Panc1 (cell line): Measurements from ENCODE around the gene SEC61B. TPM values are rescaled to one million over a fixed set of nuclear protein-coding genes. Genes with fewer than 3 reads are reported as not detected.

Experiments used
- ATAC-seq: fragments of 200-7000 bp; cut with Tn5 transposase; 2 replicates; pipeline ENCODE4 v1.9.1; 2020; ENCODE audit warnings: mild to moderate bottlenecking, moderate library complexity
- BruUV-seq: library from RNA; stranded (reverse); fragments of 400-500 nt; replicated peaks from 2 replicates; lab custom pipeline; 2021; lab: Mats Ljungman, UMichigan
- CTCF ChIA-PET: fragments of 300-600 bp; sonication (Branson Sonifier 250); formaldehyde crosslinking; loops from one replicate; lab custom pipeline; 2022; ENCODE audit warnings: antibody characterized with exemption; lab: Charles Lee
- POLR2A ChIA-PET: fragments of 300-600 bp; sonication (Branson Sonifier 250); formaldehyde crosslinking; loops from one replicate; lab custom pipeline; 2022; ENCODE audit warnings: antibody characterized with exemption; lab: Charles Lee
- DNase-seq: peaks from one replicate; pipeline ENCODE4 v3.0.0-alpha.2; 2010; ENCODE audit warnings: low read depth, low spot score
- H3K27ac ChIP-seq: 2 replicates; pipeline ENCODE4 v1.5.1; 2011; ENCODE audit warnings: mild to moderate bottlenecking, low read length, inconsistent platforms
- H3K27me3 ChIP-seq: fragments of 200-500 bp; sonication (Bioruptor generic); 2 replicates; pipeline ENCODE4 v1.6.0; 2014; ENCODE audit warnings: low read length, inconsistent platforms; ENCODE audit not compliant: control insufficient read depth, insufficient read depth
- H3K36me3 ChIP-seq: fragments of 200-500 bp; sonication (Bioruptor generic); 2 replicates; pipeline ENCODE4 v1.5.1; 2014; ENCODE audit warnings: inconsistent platforms, mild to moderate bottlenecking, low read length, moderate library complexity; ENCODE audit not compliant: control insufficient read depth, insufficient read depth
- H3K4me1 ChIP-seq: 2 replicates; pipeline ENCODE4 v1.5.1; 2011; ENCODE audit warnings: inconsistent platforms, mild to moderate bottlenecking, low read length, moderate library complexity; ENCODE audit not compliant: control insufficient read depth, insufficient read depth
- H3K4me3 ChIP-seq, 2 experiments: 2 replicates each; pipeline ENCODE4 v1.5.1; 2011 to 2012; ENCODE audit warnings: low read depth in 2 of 2, low read length in 2 of 2, mild to moderate bottlenecking in 2 of 2, inconsistent platforms in 1 of 2, moderate library complexity in 1 of 2
- H3K9me3 ChIP-seq: fragments of 200-500 bp; sonication (Bioruptor generic); 2 replicates; pipeline ENCODE4 v1.5.1; 2014; ENCODE audit warnings: low read depth, mild to moderate bottlenecking, inconsistent platforms, low read length, moderate library complexity; ENCODE audit not compliant: control insufficient read depth, insufficient read depth
- CTCF ChIP-seq: fragments of 450-650 bp; IDR thresholded peaks from 2 replicates; pipeline ENCODE4 v1.5.1; 2017; ENCODE audit warnings: mild to moderate bottlenecking
- POLR2AphosphoS5 ChIP-seq: IDR thresholded peaks from 2 replicates; pipeline ENCODE4 v1.6.1; 2012; ENCODE audit warnings: mild to moderate bottlenecking, low read depth, low read length, moderate library complexity
- REST ChIP-seq, 2 experiments: IDR thresholded peaks; 2 replicates each; pipeline ENCODE4 v1.6.1; 2011 to 2012; ENCODE audit warnings: low read depth in 2 of 2, control low read depth in 1 of 2, low read length in 1 of 2, mild to moderate bottlenecking in 1 of 2, moderate library complexity in 1 of 2; ENCODE audit not compliant: insufficient read depth in 1 of 2
- SIN3A ChIP-seq: IDR thresholded peaks from 2 replicates; pipeline ENCODE4 v1.6.1; 2012; ENCODE audit warnings: low read depth, mild to moderate bottlenecking, low read length, moderate library complexity, borderline replicate concordance; ENCODE audit not compliant: insufficient read depth
- TCF7L2 ChIP-seq: IDR thresholded peaks from 2 replicates; pipeline ENCODE4 v1.6.1; 2011; ENCODE audit warnings: mild to moderate bottlenecking, low read depth, low read length, inconsistent platforms
- in situ Hi-C: cut with HindIII; loops from 2 replicates; pipeline ENCODE4 v1.10.0; 2016; ENCODE audit warnings: low sequenced_read_pairs, low pct_unique_long_range_greater_than_20kb
- intact Hi-C: fragments of 100-400 bp; cut with micrococcal nuclease; formaldehyde crosslinking; loops from one replicate; pipeline ENCODE4 v1.10.0; 2022; ENCODE audit not compliant: unreplicated experiment
- total RNA-seq: library from RNA; stranded (reverse); gene quantifications from one replicate; pipeline ENCODE4 v1.2.1, GENCODE V29; 2021; ENCODE audit not compliant: unreplicated experiment

Gene SEC61B
- total RNA-seq, 1 experiment from 2014 or later, result 90.4 TPM

DNA sequence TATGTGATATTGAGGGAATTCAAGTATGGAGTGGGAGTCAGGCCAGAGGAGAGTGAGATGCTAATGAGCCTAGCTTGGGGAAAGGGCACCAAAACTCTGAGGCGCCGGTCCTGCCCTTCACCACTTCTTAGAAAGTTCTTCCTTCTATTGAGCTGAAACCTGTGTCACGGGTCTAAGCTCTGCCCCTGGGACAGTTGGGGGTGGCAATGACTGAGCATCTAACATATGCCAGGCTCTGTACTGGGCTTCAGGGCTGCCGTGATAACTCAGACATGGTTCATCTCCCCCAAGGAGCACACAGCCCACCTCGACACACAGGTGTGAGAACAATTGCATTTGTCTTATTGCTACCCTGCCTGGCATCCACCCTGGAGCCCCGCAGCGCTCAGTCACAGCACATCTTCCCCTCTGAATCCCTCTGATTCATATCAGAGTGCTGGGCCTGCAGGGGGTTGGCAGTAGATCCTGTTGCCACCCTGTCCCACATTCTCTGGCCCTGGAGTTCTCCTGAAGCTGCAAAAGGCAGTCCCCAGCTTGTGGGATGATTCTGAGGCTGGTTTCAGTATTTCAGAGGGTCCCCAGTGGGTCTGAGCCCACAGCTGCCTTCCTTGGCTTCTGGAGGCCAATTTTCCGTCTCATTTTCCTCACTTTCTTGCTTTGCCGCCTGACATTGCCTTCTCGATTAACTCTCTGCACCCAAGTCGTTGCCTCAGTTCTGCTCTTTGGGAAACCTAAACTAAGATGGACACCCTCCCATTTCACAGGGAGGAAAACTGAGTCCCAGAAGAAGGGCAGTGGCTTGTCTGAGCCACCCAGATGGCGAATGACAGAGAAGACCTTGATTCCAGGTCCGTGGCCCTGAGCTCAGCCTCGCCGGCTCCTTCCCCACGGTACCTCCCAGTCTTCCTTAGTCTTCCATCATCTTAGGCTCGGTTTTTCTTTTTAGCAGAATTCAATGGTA lies 42.9 kb upstream of the SEC61B start:
- intact Hi-C loops, result no loop called here
- H3K27me3 ChIP-seq, result no peaks in the 10 kb centered on the region
- H3K4me1 ChIP-seq, result no peaks in the 10 kb centered on the region
- CTCF ChIA-PET, result no interaction called here
- no peak for TF ChIP-seq POLR2AphosphoS5
- TF ChIP-seq REST (IDR thresholded peaks at IDR 0.05; ENCODE audit: insufficient read depth in 1 of 2, low read depth in 2 of 2, low read length in 1 of 2), result no peak
- no peak for TF ChIP-seq CTCF
- TF ChIP-seq SIN3A, result no peak
- TF ChIP-seq TCF7L2, result no peak
- H3K36me3 ChIP-seq, result no peaks in the 10 kb centered on the region
- in situ Hi-C loops, result no loop called here
- DNase-seq, result no peak
- POLR2A ChIA-PET, result no interaction called here
- no TSS peak for BruUV-seq
- no peak overlapping the region for H3K4me3 ChIP-seq
- no peak overlapping the region for H3K27ac ChIP-seq
- no peak for ATAC-seq
- no peaks in the 10 kb centered on the region for H3K9me3 ChIP-seq

DNA sequence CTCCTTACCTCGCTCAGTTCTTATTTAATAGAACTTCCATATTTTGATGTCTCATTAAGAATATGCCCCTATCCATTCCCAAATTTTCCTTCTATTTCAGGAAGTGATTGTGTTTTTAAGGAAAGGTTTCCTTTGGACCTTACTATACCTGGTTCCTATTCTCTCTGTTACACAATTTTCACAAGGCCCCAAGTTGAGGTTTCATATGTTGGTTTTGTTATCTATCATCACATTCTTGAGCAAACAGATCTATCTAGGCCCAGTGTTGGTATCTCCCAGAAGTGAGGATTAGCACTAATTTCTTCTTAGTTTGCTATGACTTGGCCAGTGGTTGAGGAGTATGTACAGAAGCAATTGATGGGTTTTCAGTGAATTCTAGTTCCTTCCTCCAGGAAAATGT lies 41.9 kb upstream of the SEC61B start:
- in situ Hi-C loops (no loop called here), intact Hi-C loops (loop anchor here (10.0 kb wide), 1 partner anchor 625 kb away; no protein-coding TSS in a partner anchor)
- no peak overlapping the region for H3K27ac ChIP-seq
- ChIA-PET POLR2A (no interaction called here), CTCF (no interaction called here)
- no peaks in the 10 kb centered on the region for H3K36me3 ChIP-seq
- no peak for DNase-seq
- TF ChIP-seq CTCF, result no peak
- no peak for TF ChIP-seq REST (IDR thresholded peaks at IDR 0.05; ENCODE audit: insufficient read depth in 1 of 2, low read depth in 2 of 2, low read length in 1 of 2)
- no peak for TF ChIP-seq SIN3A
- no peak for TF ChIP-seq TCF7L2
- no peak for TF ChIP-seq POLR2AphosphoS5
- ATAC-seq, result no peak
- no peaks in the 10 kb centered on the region for H3K4me1 ChIP-seq
- H3K9me3 ChIP-seq, result no peaks in the 10 kb centered on the region
- BruUV-seq, result no TSS peak
- no peaks in the 10 kb centered on the region for H3K27me3 ChIP-seq
- H3K4me3 ChIP-seq, result no peak overlapping the region
